GM19463 (cell line): ENCODE data around the gene SH3PXD2A.

Experiments used
- ATAC-seq: cut with Tn5 transposase; IDR thresholded peaks from one replicate; pipeline ENCODE4 v1.9.1; 2021; ENCODE audit warnings: mild to moderate bottlenecking, moderate library complexity; ENCODE audit not compliant: unreplicated experiment

Gene SH3PXD2A, protein sequence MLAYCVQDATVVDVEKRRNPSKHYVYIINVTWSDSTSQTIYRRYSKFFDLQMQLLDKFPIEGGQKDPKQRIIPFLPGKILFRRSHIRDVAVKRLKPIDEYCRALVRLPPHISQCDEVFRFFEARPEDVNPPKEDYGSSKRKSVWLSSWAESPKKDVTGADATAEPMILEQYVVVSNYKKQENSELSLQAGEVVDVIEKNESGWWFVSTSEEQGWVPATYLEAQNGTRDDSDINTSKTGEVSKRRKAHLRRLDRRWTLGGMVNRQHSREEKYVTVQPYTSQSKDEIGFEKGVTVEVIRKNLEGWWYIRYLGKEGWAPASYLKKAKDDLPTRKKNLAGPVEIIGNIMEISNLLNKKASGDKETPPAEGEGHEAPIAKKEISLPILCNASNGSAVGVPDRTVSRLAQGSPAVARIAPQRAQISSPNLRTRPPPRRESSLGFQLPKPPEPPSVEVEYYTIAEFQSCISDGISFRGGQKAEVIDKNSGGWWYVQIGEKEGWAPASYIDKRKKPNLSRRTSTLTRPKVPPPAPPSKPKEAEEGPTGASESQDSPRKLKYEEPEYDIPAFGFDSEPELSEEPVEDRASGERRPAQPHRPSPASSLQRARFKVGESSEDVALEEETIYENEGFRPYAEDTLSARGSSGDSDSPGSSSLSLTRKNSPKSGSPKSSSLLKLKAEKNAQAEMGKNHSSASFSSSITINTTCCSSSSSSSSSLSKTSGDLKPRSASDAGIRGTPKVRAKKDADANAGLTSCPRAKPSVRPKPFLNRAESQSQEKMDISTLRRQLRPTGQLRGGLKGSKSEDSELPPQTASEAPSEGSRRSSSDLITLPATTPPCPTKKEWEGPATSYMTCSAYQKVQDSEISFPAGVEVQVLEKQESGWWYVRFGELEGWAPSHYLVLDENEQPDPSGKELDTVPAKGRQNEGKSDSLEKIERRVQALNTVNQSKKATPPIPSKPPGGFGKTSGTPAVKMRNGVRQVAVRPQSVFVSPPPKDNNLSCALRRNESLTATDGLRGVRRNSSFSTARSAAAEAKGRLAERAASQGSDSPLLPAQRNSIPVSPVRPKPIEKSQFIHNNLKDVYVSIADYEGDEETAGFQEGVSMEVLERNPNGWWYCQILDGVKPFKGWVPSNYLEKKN

DNA sequence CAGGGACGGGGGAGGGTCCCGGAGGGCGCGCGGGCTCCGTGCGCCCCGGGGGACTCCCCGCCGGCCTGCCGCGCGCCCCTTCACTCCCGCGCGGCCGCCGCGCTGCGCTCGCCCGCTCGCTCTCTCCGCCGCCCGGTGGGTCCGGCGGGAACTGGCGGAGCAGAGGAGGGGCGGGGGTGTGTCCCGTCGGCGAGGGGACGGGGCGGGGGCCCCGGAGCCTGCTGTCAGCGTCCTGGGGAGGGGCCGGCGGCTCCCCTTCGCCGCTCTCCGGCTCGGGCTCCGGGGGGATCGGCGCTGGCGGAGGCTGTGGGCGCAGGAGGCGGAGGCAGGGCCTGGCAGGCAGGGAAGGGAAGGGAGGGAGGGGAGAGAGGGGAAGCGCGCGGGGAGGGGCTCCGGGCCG is at the start of gene SH3PXD2A:
Gene SH3PXD2A (minus strand): TSS at position 153 of the 400 bp plus-strand sequence. CDS start 310 bp downstream, outside the sequence.
- ATAC-seq: no peak

DNA sequence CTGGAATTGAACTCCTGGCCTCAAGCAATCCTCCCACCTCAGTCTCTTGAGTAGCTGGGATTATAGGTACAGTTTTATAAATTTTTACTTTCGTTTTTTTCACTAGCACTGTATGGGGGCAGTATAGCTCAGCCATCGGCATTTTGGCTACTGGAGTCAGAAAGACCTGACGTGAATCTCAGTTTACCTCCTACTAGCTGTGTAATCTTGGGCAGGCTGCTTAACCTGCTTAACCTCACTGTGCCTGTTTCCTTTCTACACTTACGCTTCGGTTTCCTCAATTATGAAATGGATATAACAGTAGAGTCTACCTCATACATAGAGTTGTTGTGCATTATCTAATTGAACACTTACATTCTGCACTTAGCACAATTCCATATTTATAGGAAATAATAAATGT is 45.9 kb upstream of the SH3PXD2A start:
- ATAC-seq: no peak

DNA sequence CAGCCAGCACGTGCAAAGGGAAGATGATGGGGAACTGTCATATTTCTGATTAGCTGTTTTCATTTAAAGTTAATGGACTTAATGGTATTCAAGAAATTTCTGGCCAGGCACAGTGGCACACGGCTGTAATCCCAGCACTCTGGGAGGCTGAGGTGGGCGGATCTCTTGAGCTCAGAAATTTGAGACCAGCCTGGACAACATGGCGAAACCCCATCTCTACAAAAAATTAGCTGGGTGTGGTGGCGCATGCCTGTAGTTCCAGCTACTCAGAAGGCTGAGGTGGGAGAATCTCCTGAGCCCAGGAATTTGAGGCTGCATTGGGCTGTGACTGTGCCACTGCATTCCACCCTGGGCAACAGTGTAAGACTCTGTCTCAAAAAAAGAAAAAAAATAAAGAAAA is 43.9 kb upstream of the SH3PXD2A start:
- ATAC-seq: no peak

DNA sequence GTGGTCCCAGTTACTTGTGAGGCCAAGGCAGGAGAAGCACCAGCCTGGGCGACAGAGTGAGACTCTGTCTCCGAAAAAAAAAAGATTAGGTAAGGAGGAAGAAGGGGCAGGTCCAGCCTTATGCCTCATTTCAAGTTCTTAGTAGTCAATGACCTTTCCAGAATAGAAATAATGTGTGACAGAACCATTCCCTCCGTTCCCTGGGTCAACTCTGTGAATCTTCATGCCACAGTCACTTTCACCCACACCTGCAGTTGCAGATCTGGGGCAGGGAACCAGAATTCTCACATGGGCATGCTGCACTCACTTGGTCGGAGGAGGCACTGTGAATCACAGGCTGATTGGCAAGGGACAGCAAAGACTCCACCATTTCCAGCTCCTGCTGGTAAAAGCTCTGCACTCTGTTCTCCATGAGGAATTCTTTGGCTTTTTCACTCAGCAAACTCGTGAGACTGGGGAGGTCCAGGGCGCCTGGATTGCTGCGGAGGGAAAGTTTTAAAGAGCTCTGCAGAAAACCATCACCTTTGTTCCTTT is 41.9 kb upstream of the SH3PXD2A start:
- ATAC-seq: no peak

DNA sequence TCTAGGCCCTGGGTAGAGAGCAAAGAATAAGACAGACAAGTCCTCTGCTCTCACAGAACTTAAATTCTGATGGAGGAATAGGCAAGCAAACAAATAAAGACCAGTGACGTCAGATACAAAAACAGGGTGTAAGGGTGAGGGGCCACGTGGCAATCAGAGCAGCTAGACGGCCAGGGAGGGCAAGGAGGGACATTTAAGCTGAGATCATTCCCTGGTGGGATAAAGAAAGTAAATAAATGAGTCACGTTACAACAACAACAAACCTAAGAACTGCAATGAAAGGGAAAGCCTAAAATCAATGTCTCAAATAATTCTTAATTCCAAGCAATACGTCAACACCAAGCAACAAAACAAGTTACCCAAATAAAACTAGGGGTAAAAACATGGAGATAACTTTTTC is 40.8 kb upstream of the SH3PXD2A start:
- no peak for ATAC-seq

DNA sequence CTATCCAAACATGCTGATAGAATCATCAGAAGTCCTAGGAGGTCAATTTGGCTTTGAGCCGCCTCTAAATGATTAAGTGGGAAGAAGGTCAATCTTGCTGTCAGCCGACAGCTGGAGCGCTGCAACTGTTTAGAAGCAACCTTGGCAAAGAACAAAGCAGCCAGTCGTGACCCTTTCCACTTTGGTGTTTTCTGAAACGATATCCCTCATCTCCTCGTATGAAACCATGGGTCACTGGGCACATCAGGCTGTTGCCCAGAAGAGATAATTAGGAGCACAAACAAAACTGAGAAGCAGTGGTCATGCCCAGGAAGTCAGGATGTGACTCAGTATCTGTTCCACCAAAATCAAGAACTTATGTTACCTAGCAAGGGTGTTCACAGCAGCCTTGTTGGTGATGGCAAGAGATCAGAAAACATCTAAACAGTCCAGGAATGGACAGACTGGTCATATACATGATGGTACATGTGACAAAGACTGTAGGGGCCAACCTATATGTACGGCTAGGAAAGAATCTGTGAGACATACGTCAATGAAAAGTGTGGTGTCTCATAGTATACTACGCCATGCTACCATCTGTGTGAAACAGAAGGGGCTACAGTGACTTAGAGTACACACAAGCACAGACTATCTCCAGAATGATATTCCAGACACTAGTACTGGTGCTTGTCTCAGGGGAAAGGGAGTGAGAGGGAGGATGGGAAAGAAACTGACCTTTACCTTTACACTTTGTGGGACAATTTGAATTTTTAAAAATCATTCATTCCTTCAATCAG is 40.2 kb upstream of the SH3PXD2A start:
- ATAC-seq: no peak

DNA sequence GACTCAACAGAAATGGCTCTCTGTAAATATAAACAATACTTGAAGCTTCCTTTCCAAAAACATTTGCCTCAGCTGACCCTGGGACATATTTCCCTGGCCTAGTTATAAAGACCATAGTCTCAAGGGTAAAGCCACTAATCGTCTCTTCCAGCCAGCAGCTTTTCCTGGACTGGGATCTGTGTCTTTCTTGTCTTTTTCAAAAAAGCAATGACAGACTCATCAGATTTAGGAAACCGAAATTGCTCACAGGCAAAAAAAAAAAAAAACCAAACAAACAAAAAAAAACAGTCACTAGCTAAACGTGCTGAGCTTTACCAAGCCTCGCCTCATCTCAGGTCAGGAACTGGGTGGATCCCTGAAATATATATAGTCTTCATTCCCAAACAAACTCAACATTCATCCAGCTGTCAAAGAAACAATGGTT is 39.1 kb upstream of the SH3PXD2A start:
- no peak for ATAC-seq

DNA sequence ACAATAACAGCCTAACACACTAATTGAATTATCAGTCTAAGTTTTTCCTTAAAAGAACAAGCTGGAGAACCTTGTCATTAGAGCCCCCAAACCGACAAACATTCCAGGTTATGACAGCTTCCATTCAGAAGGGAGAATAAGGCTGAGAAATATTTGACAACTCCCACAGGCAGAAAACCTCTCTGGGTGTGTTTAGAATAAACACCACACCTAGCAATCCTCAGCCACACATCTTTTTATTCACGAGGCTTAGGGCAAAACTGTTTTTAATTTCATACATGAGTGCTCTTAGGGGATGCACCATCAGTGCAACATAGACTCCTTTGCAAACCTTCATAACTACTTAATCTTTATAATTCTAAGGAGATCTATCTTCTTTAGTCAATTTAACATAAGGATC is 38.4 kb upstream of the SH3PXD2A start:
- no peak for ATAC-seq

DNA sequence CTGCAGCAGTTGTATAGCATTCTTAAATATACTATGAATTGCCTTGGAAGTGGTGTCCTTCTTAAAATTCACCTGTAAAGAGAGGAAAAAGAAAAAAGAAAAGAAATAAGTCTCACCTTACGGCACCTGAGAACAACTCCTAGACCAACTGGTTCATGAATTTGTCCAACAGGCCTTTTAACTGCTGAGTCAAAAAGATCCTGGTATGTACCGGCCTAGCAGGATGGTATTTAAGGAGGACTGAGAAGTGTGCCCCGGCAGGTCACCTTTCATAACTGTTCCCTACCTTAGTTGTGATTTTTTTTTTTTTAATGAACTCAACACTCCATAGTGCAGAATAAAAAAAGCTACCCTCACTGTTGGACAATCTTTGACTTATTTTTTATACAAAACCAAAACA is 36.8 kb upstream of the SH3PXD2A start:
- no peak for ATAC-seq

DNA sequence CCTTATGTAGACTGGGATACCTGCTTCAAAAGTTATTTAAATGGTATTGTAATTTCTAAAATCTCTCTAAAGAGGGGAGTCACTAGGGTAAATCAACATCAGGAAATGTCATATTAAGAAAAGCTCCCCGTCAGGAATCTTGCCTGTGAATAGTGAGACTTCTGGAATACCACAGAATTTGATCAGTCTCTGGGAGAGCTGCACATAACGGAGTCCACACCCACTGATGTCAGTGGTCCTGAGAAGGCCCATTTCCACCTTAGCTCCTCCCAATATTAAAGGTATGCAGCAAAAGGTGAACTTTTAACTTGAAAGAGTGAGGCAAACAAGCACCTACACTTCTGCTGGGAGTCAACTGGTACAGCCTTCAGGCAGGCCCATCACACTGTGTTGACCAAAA is 35.3 kb upstream of the SH3PXD2A start:
- ATAC-seq: no peak

DNA sequence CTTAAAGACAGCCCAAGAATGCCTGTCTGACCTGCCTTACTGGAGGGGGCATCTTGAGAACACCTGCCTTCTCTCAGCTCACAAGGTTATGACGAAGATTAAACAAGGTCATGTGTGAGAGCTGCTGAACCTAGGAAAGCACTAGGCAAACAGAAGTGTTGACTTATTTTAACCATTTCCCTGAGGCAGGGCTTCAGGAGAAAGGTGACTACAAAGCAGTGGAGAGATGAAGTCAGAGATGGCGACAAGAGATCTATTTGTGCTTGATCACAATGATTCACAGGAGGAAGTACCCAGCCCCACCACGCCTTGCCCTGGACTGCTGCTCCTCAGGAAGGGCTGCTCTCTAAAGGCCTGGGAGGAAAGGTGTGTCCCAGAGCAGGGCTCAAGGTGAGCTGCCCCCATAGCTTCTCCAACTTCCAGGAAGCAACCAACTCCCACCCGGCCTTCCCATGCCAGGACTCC is 34.9 kb upstream of the SH3PXD2A start:
- ATAC-seq: no peak

DNA sequence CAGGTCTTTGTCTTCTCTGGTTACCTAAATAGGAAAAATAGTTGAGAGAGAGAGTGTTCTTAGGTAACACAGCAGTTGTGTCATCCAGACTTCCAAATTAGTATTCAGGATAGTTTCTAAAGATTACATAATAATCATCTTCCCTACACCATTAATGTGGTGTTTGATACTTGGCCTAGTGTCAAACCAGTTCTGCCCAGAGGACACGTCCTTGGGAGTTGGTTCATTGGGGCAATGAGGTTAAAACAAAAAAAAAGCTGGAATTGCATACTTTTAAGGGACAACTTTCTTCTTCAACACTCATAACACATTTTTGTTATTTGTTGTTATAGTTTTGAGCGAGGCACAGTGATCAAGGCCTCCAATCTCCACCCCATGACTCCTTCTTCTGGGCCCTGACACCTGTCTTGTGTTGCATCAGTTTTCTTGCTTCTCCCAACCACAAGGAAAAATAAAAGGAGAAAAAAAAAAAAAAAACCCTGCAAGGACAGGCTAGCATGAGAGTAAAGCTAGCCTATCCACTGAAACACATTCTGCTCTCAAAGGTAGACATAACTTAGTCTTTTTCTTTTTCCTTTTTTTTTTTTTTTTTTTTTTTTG is 33.8 kb upstream of the SH3PXD2A start:
- no peak for ATAC-seq

DNA sequence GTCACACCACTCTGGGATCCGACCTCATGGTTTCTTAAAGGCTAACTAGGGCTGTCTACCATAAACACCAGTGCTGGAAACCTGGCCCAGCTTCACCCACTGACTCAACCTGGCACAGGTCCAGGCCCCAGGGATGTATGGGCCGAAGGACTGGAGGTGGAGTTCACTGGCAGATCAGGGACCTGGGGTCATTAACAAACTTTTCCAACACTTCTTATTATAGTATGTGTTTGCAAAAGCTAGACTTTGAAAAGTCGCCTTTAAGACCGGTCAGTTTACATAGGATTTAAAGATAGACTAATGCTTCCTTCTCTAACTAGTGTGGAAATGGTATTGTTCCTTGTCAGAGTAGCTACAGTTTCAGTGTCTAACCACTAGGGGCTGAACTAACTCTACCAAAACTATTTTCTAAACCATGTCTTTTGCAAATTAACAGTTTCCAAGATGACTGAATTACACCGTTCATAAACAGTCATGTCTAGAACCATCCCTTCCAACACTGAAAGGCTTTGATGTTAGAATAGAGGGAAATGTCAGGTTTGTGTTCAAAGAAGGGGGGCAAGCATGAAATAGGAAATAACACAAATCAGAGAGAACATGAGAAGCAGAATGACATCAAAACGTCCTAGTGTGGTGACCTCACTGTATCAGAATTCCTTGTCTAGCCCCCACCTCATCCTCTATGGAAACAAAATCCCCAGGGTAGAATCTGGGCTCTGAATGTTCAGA is 32.9 kb upstream of the SH3PXD2A start:
- ATAC-seq: no peak

DNA sequence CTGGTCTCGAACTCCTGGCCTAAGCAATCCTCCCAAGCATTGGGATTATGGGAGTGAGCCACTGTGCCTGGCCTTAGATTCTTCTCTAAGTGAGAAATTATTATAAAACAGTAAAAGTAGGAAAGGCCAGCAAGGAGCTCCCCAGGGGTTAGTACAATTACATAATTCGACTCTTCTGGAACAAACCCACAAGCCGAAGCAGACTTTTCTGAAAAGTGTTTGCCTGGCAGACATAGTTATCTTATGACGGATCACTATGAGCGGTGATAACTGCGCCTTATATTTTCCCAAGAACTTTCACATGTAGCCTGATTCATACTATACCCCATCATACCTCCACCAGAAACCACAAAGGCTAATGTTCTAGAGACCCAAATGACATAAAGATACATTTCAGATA is 30.2 kb upstream of the SH3PXD2A start:
- no peak for ATAC-seq

DNA sequence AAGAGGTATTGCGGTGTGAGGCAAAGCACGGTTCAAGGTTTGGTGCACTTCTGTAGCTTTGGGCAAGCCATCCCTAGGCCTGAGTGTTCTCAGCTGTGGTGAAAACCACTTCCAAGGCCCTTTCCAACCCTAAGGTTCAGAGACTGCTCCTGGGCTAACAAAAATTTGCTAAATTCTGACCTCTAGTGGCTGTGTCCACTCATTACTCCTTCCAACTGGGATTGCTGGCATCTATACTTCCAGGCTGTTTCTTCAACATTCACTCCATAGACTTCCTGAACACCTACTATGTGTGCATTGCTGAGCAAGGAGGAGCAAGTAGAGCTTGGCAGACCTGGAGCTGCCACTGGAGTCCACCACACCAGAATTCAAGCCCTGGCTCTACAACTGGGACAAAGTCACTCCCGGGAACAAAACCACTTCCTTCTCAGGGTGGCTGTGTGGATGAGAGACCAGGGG is 29.3 kb upstream of the SH3PXD2A start:
- no peak for ATAC-seq

DNA sequence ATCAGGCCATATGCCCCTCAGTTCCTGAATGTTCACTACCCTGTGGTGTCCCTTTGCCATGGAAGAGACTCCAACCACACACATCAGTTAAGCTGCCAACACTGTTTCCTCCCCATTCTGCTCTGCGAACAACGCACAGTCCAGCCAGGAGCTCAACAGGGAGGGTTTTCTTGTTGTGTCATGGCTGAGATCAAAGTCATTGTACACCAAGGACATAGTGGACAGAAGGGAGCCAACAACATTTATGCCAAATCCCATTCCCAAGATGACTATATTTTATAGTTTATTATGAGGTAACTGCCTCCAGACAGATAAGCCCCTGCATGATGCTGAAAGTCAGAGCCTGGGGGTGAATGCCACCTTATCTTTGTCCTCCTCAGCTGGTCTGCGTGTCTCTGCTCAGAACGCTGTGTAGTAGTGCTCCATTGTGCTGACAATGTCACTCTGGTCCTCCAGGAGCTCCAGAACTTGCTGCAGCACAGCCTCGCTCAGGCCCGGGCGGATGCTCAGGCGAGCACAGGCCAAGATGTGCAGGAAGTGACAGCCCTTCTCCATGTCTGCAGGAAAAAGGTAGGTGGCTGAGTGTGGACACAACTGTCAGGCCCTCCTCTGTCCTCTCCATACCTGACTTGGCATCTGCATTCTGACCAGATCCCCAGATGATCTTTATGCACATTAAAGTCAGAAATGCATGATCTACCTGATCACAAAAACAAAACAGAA is 27.1 kb upstream of the SH3PXD2A start:
- ATAC-seq: no peak

DNA sequence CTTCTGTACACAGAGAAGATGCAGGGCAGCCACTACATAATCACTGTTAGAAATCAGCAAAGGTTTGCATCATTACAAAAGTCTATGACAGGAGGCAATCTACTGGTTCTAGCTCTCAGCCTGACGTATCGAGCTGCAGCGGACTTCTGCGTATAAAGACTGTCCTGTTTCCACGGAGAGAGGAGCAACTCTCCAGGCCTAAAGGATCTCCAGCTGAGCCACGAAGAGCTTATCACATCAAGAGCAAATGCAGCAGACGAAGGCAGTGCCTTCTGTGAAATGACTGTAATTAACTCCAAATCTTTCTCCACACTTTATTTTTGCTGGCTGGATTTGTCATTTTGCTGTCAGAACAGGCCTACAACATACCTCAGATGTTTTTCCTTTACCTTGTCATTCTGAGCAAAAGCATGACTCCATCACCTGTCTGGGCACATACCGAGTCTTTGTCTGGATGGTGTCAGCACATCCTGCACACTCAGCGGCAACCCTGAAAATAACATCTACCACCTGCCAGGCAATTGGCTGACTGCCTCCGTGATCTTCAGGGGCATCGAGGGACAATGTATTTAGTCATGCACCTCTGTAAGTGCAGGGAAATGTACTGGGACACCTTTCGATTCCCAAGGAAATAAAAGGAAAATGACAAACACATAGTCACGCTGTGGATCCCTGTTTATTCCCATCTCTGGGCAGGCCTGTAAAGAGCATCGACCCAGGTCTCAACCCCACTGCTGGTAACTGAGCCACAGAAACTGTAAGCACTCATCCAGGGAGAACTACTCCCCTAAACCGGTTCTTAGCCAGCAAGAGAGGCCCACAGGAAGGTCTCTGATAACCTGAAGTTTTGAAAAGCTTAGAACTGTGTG is 26.3 kb upstream of the SH3PXD2A start:
- no peak for ATAC-seq

DNA sequence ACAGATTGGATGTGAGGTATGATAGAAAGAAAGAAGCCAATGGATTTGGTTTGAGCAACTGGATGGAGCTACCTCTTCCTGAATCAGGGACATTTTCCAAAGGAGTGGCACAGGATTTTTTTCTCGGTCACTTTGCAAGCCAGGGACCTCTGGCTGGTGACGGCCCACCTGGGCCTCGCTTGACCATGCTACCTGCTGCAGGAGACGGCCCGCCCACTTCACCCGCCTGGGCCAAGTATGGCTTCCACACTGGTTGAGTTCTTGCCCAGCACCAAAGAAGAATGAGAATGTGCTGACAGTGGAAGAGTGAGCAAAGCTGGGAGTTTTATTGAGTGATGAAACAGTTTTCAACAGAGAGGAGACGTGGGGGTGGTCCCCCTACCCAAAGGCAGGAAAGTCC is 24.5 kb upstream of the SH3PXD2A start:
- no peak for ATAC-seq
